Measurements from ENCODE around the gene WDR20.

WDR20 gene

DNA sequence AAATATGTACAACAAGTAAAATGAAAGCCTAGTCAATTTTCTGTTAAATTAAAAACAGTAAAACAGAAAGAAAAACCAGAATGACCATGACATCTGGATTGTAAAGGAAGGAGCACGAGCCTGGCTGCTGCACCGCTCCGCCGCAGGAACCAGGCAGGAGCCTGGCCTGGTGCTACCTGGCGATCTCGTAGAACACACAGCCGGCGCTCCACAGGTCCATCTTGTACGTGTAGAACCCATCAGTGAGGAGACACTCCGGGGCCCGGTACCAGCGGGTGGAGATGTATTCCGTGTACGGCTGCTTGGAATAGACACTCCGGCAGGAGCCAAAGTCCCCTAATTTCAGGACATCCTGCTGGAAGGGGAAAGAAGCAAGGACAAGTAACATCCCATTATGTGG, 110.9 kb downstream of the WDR20 start:
- Mint-ChIP-seq H3K4me1 (peaks cover 6% of the 10 kb centered on the region), H3K9me3 (no peaks in the 10 kb centered on the region), H3K27ac (no peak overlapping the region), H3K27me3 (ENCODE audit: low read depth, poor library complexity) (no peaks in the 10 kb centered on the region), H3K4me3 (no peak overlapping the region), H3K36me3 (ENCODE audit: low read depth) (no peaks in the 10 kb centered on the region)
- TF ChIP-seq, protein P1, sequence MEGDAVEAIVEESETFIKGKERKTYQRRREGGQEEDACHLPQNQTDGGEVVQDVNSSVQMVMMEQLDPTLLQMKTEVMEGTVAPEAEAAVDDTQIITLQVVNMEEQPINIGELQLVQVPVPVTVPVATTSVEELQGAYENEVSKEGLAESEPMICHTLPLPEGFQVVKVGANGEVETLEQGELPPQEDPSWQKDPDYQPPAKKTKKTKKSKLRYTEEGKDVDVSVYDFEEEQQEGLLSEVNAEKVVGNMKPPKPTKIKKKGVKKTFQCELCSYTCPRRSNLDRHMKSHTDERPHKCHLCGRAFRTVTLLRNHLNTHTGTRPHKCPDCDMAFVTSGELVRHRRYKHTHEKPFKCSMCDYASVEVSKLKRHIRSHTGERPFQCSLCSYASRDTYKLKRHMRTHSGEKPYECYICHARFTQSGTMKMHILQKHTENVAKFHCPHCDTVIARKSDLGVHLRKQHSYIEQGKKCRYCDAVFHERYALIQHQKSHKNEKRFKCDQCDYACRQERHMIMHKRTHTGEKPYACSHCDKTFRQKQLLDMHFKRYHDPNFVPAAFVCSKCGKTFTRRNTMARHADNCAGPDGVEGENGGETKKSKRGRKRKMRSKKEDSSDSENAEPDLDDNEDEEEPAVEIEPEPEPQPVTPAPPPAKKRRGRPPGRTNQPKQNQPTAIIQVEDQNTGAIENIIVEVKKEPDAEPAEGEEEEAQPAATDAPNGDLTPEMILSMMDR (IDR thresholded peaks at IDR 0.05): no peak
- no peak for DNase-seq

DNA sequence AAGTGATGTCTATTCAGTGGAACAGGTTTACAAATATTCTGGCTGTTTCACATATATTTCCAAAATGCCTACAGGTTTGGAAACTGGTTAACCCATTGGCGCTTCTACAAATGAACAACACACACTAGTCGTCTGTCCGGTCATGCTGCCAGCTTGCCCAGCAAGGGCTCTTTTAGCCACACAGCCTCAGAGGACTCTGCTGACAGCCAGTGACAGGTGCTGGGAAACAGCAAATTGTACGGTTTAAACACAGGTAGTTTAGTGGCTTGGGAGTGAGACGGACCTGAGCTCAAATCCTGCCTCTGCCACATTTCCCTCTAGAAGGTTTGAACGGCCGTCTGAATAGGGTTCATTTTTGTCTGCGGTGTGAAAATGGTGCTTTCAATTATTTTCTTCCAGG, 111.5 kb downstream of the WDR20 start:
- H3K4me3 Mint-ChIP-seq: no peak overlapping the region
- no peak overlapping the region for H3K27ac Mint-ChIP-seq
- H3K4me1 Mint-ChIP-seq: peaks cover 6% of the 10 kb centered on the region
- no peaks in the 10 kb centered on the region for H3K27me3 Mint-ChIP-seq (ENCODE audit: low read depth, poor library complexity)
- TF ChIP-seq, protein P1 (IDR thresholded peaks at IDR 0.05): no peak
- H3K36me3 Mint-ChIP-seq (ENCODE audit: low read depth): no peaks in the 10 kb centered on the region
- no peak for DNase-seq
- H3K9me3 Mint-ChIP-seq: no peaks in the 10 kb centered on the region

DNA sequence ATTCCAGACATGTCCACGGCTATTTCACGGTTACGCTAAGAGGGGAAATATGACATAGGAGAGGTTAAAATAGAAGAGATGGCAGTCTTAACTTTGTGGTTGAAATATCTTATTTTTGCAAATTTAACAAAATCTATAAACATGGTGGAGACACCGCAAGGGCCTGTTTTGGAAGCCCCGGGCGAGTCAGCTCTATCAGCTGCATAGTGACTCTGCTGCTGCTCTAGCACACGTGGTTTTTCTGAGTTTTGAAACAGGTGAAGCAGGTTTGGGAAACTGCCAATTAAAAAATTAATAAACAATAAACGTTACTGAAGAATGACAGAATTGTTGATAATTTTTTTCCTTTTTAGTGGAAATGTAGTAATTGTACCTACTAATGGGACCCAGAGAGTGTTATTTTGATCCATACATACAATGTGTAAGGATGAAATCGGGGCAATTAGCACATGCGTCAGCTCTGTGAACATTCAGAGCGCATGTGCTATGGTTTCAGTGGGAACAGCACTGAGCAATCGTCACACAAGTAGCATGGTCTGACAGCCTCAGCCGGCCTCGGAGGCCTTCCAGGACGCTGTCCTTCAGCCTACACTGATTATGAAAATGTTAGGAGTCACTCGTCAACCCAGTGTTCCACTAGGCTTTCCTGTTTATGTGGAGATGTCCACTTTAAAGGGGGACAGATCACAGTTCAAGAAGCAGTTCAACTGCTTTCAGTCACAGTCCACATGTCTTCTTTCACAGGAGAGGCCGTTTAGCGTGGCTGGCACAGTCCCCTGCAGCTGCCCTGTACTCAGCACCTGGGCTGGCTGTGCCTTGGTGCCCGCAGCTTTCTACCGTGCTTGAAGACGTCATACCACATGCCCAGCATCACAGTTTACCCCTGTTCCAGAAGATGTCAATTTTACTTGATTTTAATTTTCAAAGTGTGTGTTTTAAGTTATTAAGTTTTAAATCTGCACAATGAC, 113.4 kb downstream of the WDR20 start:
- Mint-ChIP-seq H3K27me3 (ENCODE audit: low read depth, poor library complexity) (peaks cover 2% of the 10 kb centered on the region), H3K4me1 (peaks cover 6% of the 10 kb centered on the region), H3K36me3 (ENCODE audit: low read depth) (no peaks in the 10 kb centered on the region), H3K4me3 (no peak overlapping the region), H3K27ac (no peak overlapping the region), H3K9me3 (no peaks in the 10 kb centered on the region)
- DNase-seq: no peak
- TF ChIP-seq, protein P1 (IDR thresholded peaks at IDR 0.05): no peak

DNA sequence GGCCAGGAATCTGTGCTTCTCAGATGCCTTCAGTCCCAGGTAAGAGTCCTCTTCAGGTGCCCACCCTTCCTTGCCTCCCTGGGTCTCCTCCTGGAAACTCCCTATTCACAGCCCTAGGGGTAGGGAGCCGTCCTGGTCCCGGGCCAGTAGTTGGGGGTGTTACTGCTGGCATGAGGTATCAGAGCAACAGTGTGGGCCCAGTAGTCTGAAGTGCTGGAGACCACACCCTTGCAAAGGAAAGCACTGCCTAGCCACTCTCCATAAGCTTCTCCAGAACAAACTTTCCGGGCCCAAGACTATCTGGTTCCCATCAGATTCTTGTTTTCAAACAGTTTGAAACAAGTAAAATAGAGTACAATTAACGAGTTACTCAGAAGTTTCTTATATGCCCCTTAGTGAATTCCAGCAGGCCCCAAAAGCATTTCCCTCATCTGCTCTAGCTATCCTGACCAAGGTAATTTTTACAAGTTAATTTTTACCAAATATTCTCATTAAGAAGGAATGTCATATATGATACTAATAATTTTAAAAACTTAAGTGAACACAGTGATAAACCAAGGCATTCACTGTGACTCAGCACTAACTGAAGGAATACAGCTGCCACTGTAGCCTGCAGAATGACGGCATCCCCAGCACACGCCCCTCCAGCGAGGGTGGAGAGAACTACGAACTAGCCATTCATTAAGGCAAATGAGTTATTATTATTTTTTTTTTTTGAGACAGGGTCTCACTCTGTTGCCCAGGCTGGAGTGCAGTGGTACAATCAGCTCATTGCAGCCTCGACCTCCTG, 115.9 kb downstream of the WDR20 start:
- Mint-ChIP-seq H3K4me3 (no peak overlapping the region), H3K9me3 (no peaks in the 10 kb centered on the region), H3K4me1 (no peaks in the 10 kb centered on the region), H3K36me3 (ENCODE audit: low read depth) (no peaks in the 10 kb centered on the region), H3K27me3 (ENCODE audit: low read depth, poor library complexity) (peaks cover 4% of the 10 kb centered on the region), H3K27ac (no peak overlapping the region)
- no peak for DNase-seq
- TF ChIP-seq, protein P1 (IDR thresholded peaks at IDR 0.05): no peak

DNA sequence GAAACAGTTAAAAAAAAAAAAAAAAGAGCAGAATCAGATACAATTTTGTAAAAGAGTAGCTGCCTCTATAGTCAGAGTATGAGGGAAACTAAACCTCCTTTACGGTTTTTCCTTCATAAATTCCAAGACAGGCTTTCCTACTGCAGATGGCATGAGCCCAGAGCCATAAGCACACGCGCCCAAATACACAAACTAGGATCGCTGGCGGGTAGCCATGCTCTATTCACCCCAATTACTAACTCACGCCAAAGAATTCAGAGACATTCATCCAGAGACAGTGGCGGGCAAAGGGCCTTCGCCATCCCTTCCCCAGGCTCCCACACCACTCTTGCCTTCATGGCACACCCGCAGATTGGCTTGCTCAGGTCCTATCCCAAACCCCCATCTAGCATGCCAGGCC, 117.0 kb downstream of the WDR20 start:
- Mint-ChIP-seq H3K9me3 (no peaks in the 10 kb centered on the region), H3K4me3 (no peak overlapping the region), H3K36me3 (ENCODE audit: low read depth) (no peaks in the 10 kb centered on the region), H3K27me3 (ENCODE audit: low read depth, poor library complexity) (peaks cover 4% of the 10 kb centered on the region), H3K27ac (no peak overlapping the region), H3K4me1 (no peaks in the 10 kb centered on the region)
- DNase-seq: no peak
- TF ChIP-seq, protein P1 (IDR thresholded peaks at IDR 0.05): no peak

Measured in nephron progenitor cell (in vitro differentiated cells).